Muscle layer of colon (tissue), 2 donors: ENCODE data around the gene PPP1R10.
A peak's percentile ranks its signal among the peaks of the same experiment; 100 is the strongest.

Experiments used
- H3K27ac ChIP-seq: one replicate; pipeline ENCODE4 v1.7.0; 2013; ENCODE audit warnings: low read depth, mild to moderate bottlenecking, low read length, moderate library complexity
- H3K27me3 ChIP-seq, 2 donors: one replicate each; pipeline ENCODE4 v1.7.0; 2013; ENCODE audit warnings: low read length in 2 of 2, mild to moderate bottlenecking in 2 of 2; ENCODE audit not compliant: insufficient read depth in 2 of 2, control insufficient read depth in 1 of 2
- H3K36me3 ChIP-seq: one replicate; pipeline ENCODE4 v1.7.0; 2013; ENCODE audit warnings: mild to moderate bottlenecking, low read length; ENCODE audit not compliant: insufficient read depth
- H3K4me1 ChIP-seq: one replicate; pipeline ENCODE4 v1.7.0; 2013; ENCODE audit warnings: mild to moderate bottlenecking, low read length; ENCODE audit not compliant: insufficient read depth
- H3K4me3 ChIP-seq, 2 donors: one replicate each; pipeline ENCODE4 v1.7.0; 2013; ENCODE audit warnings: low read length in 2 of 2, low read depth in 1 of 2, mild to moderate bottlenecking in 1 of 2, moderate library complexity in 1 of 2
- H3K9ac ChIP-seq: one replicate; pipeline ENCODE4 v1.7.0; 2013; ENCODE audit warnings: low read length
- H3K9me3 ChIP-seq: one replicate; pipeline ENCODE4 v1.7.0; 2013; ENCODE audit warnings: mild to moderate bottlenecking, low read length
- donor health status: abdominal sarcoma.
- donor health status: Adenocarcinoma of cecum.

Gene PPP1R10

GRCh38 chr6:30617565-30618269 lies 674 bp upstream of the PPP1R10 start, which contains the start of gene MRPS18B:
Gene MRPS18B (plus strand): TSS chr6:30617840. CDS start chr6:30617866, 26 bp downstream.
- Histone ChIP-seq H3K36me3 (peaks cover 40% of the 10 kb centered on the region), H3K4me1 (peaks cover 26% of the 10 kb centered on the region), H3K27me3 (no peaks in the 10 kb centered on the region), H3K27ac (peak within 1 kb of the TSS; percentile 90), H3K4me3 (peak within 1 kb of the TSS; percentile 76 to 96), H3K9me3 (no peaks in the 10 kb centered on the region), H3K9ac (peak within 1 kb of the TSS; percentile 100)

- peak overlapping the region; percentile 100 for H3K9ac ChIP-seq
- peak overlapping the region; percentile 90 for H3K27ac ChIP-seq
- H3K27me3 ChIP-seq = no peaks in the 10 kb centered on the region
- peaks cover 31% of the 10 kb centered on the region for H3K36me3 ChIP-seq
- peaks cover 41% of the 10 kb centered on the region for H3K4me1 ChIP-seq
- no peaks in the 10 kb centered on the region for H3K9me3 ChIP-seq
- peak overlapping the region; percentile 76 to 96 for H3K4me3 ChIP-seq
These were observed 859 bp downstream of the PPP1R10 start for GRCh38 chr6:30615958-30616810.

GRCh38 chr6:30615219-30615957 lies 1.7 kb downstream of the PPP1R10 start:
- H3K9me3 ChIP-seq = no peaks in the 10 kb centered on the region
- no peaks in the 10 kb centered on the region for H3K27me3 ChIP-seq
- peaks cover 49% of the 10 kb centered on the region for H3K4me1 ChIP-seq
- H3K27ac ChIP-seq = peak overlapping the region; percentile 90
- H3K4me3 ChIP-seq = peak overlapping the region; percentile 76 to 96
- peaks cover 25% of the 10 kb centered on the region for H3K36me3 ChIP-seq
- peak overlapping the region; percentile 100 for H3K9ac ChIP-seq

- Histone ChIP-seq H3K4me1 (peaks cover 54% of the 10 kb centered on the region), H3K9ac (peak overlapping the region; percentile 100), H3K4me3 (peak overlapping the region; percentile 76 to 96), H3K9me3 (no peaks in the 10 kb centered on the region), H3K27me3 (no peaks in the 10 kb centered on the region), H3K36me3 (peaks cover 25% of the 10 kb centered on the region), H3K27ac (peak overlapping the region; percentile 90)
These were observed 2.2 kb downstream of the PPP1R10 start for GRCh38 chr6:30614843-30615218.

- Histone ChIP-seq H3K4me1 (peaks cover 60% of the 10 kb centered on the region), H3K4me3 (peak overlapping the region; percentile 25 to 76), H3K9me3 (no peaks in the 10 kb centered on the region), H3K36me3 (peaks cover 25% of the 10 kb centered on the region), H3K27me3 (no peaks in the 10 kb centered on the region), H3K9ac (peak overlapping the region; percentile 76), H3K27ac (peak overlapping the region; percentile 90)
These were observed 2.8 kb downstream of the PPP1R10 start for GRCh38 chr6:30614044-30614842.

- Histone ChIP-seq H3K36me3 (peaks cover 32% of the 10 kb centered on the region), H3K4me3 (peak overlapping the region; percentile 12 to 76), H3K27ac (peak overlapping the region; percentile 90), H3K9me3 (no peaks in the 10 kb centered on the region), H3K4me1 (peaks cover 60% of the 10 kb centered on the region), H3K27me3 (no peaks in the 10 kb centered on the region), H3K9ac (peak overlapping the region; percentile 76)
These were observed 3.6 kb downstream of the PPP1R10 start for GRCh38 chr6:30613251-30614043.

GRCh38 chr6:30612687-30613248 lies 4.3 kb downstream of the PPP1R10 start:
- Histone ChIP-seq H3K27me3 (no peaks in the 10 kb centered on the region), H3K4me3 (no peak overlapping the region), H3K36me3 (peaks cover 39% of the 10 kb centered on the region), H3K4me1 (peaks cover 55% of the 10 kb centered on the region), H3K27ac (peak overlapping the region; percentile 90), H3K9me3 (no peaks in the 10 kb centered on the region), H3K9ac (no peak overlapping the region)

- Histone ChIP-seq H3K9me3 (no peaks in the 10 kb centered on the region), H3K4me3 (no peak overlapping the region), H3K27ac (no peak overlapping the region), H3K9ac (no peak overlapping the region), H3K36me3 (peaks cover 44% of the 10 kb centered on the region), H3K4me1 (peaks cover 55% of the 10 kb centered on the region), H3K27me3 (no peaks in the 10 kb centered on the region)
These were observed 4.8 kb downstream of the PPP1R10 start for GRCh38 chr6:30612213-30612612.

- Histone ChIP-seq H3K9me3 (no peaks in the 10 kb centered on the region), H3K36me3 (peaks cover 46% of the 10 kb centered on the region), H3K4me3 (no peak overlapping the region), H3K9ac (no peak overlapping the region), H3K27me3 (no peaks in the 10 kb centered on the region), H3K27ac (no peak overlapping the region), H3K4me1 (peaks cover 55% of the 10 kb centered on the region)
These were observed 5.2 kb downstream of the PPP1R10 start for GRCh38 chr6:30611856-30612194.
